22Rv1 (cell line): Measurements from ENCODE around the gene TMEM72.

Experiments used
- CTCF ChIP-seq: fragments of 450-650 bp; IDR thresholded peaks from 2 replicates; pipeline ENCODE4 v1.5.1; 2017; ENCODE audit warnings: mild to moderate bottlenecking
- ZFX ChIP-seq: fragments of 450-650 bp; IDR thresholded peaks from 2 replicates; pipeline ENCODE4 v1.6.1; 2017; ENCODE audit warnings: antibody characterized with exemption, borderline replicate concordance

GRCh38 chr10:44952779-44953231 lies 41.7 kb downstream of the TMEM72 start:
- TF ChIP-seq CTCF: no peak
- TF ChIP-seq ZFX: no peak
